Measurements from ENCODE around the gene CD300E.
A peak's percentile ranks its signal among the peaks of the same experiment; 100 is the strongest.
"Not testable (repeated sequence)": the region's sequence is repeated elsewhere in the genome, so short reads cannot be mapped to it uniquely, and the experiment has no call there.

Gene CD300E

GRCh38 chr17:74597069-74597790 is 26.3 kb downstream of the CD300E start:
- no peak for DNase-seq

GRCh38 chr17:74595037-74595750 is 28.3 kb downstream of the CD300E start:
- no peak for DNase-seq

GRCh38 chr17:74592087-74592990 is 31.2 kb downstream of the CD300E start, which contains the start of gene CD300LD:
CD300LD (minus strand) TSS chr17:74592283; CDS start chr17:74592202, 81 bp downstream.
- no peak for DNase-seq

- no peak for DNase-seq
Measured at GRCh38 chr17:74591503-74591902, 32.0 kb downstream of the CD300E start.

GRCh38 chr17:74585711-74586110 is 37.8 kb downstream of the CD300E start:
- no peak for DNase-seq

GRCh38 chr17:74584292-74585060 is 39.1 kb downstream of the CD300E start:
- DNase-seq: no peak

GRCh38 chr17:74582633-74583032 is 40.9 kb downstream of the CD300E start:
- no peak for DNase-seq

- no peak for DNase-seq
Measured at GRCh38 chr17:74579900-74580299, 43.6 kb downstream of the CD300E start.

- no peak for DNase-seq
Measured at GRCh38 chr17:74578979-74579378, 44.6 kb downstream of the CD300E start.

- no peak for DNase-seq
Measured at GRCh38 chr17:74574489-74575142, 48.9 kb downstream of the CD300E start.

GRCh38 chr17:74573635-74574034 is 49.9 kb downstream of the CD300E start:
- not testable (repeated sequence) for DNase-seq

- no peak for DNase-seq
Measured at GRCh38 chr17:74573169-74573568, 50.4 kb downstream of the CD300E start.

GRCh38 chr17:74571621-74572270 is 51.8 kb downstream of the CD300E start:
- DNase-seq: no peak

GRCh38 chr17:74569020-74570003 is 54.2 kb downstream of the CD300E start:
- DNase-seq: no peak

GRCh38 chr17:74568106-74568873 is 55.2 kb downstream of the CD300E start:
- no peak for DNase-seq

GRCh38 chr17:74567397-74567796 is 56.1 kb downstream of the CD300E start, which contains the start of gene CD300H:
CD300H (minus strand) TSS chr17:74567509.
- DNase-seq: no peak

- DNase-seq: peak; percentile 21
Measured at GRCh38 chr17:74566132-74566753, 57.3 kb downstream of the CD300E start.

- DNase-seq: no peak
Measured at GRCh38 chr17:74565126-74565525, 58.4 kb downstream of the CD300E start.

GRCh38 chr17:74563358-74563757 is 60.2 kb downstream of the CD300E start:
- no peak for DNase-seq
